ENCODE results near the gene NUDT4. TPM values are rescaled to one million over a fixed set of nuclear protein-coding genes. Genes with fewer than 3 reads are reported as not detected.

Gene NUDT4
- total and polyA plus RNA-seq, 9 of the 15 experiments (the other 6 are each of a cell fraction or from before 2014, with no cell fraction given), result 38.1 to 164 (median 99.2) TPM

GRCh38 chr12:93427779-93428564 is 50.2 kb downstream of the NUDT4 start (continued):
- TF ChIP-seq PBX2 (CRISPR knock-in tag; IDR thresholded peaks at IDR 0.05; ENCODE audit: low read depth), result no peak
- TF ChIP-seq PBX2 (tag; conservative IDR thresholded peaks at IDR 0.05; ENCODE audit: low read depth), result peak; percentile 54
- no peak for TF ChIP-seq XRCC5 (IDR thresholded peaks at IDR 0.05; ENCODE audit: low read depth, low read length)
- TF ChIP-seq THAP7 (CRISPR knock-in tag; IDR thresholded peaks at IDR 0.05), result no peak
- no peak for TF ChIP-seq HMG20A (CRISPR knock-in tag; conservative IDR thresholded peaks at IDR 0.05)
- TF ChIP-seq PKNOX1 (IDR thresholded peaks at IDR 0.05), result peak; percentile 48
- peak; percentile 59 for TF ChIP-seq MEIS2 (IDR thresholded peaks at IDR 0.05; ENCODE audit: partially characterized antibody)
- TF ChIP-seq ARID3A (IDR thresholded peaks at IDR 0.05; ENCODE audit: borderline replicate concordance, low read depth, low read length), result no peak
- no peak for TF ChIP-seq YBX1 (IDR thresholded peaks at IDR 0.05)
- TF ChIP-seq PHF21A (IDR thresholded peaks at IDR 0.05; ENCODE audit: borderline replicate concordance, low read depth), result no peak
- TF ChIP-seq CBX8 (IDR thresholded peaks at IDR 0.05; ENCODE audit: borderline replicate concordance, extremely low read depth, low read depth, low read length, poor library complexity, severe bottlenecking), result no peak
- no peak for TF ChIP-seq HMGXB4 (CRISPR knock-in tag; IDR thresholded peaks at IDR 0.05)
- peak; percentile 86 for TF ChIP-seq NFIC (IDR thresholded peaks at IDR 0.05)
- TF ChIP-seq SMARCE1 (IDR thresholded peaks at IDR 0.05), result no peak
- TF ChIP-seq EGR1 (conservative IDR thresholded peaks at IDR 0.05), result no peak
- no peak for TF ChIP-seq L3MBTL2 (IDR thresholded peaks at IDR 0.05)
- no peak for TF ChIP-seq ZNF431 (CRISPR knock-in tag; IDR thresholded peaks at IDR 0.05)
- no peak for TF ChIP-seq ELK1 (CRISPR knock-in tag; IDR thresholded peaks at IDR 0.05)
- no peak for TF ChIP-seq ZNF766 (CRISPR knock-in tag; conservative IDR thresholded peaks at IDR 0.05)
- no peak for TF ChIP-seq RNF2 (IDR thresholded peaks at IDR 0.05)
